K562 (cell line): ENCODE results near the gene FBXW7. TPM values are rescaled to one million over a fixed set of nuclear protein-coding genes. Genes with fewer than 3 reads are reported as not detected.

Source experiments
- ATAC-seq: fragments of 200-7000 bp; cut with Tn5 transposase; 3 replicates; pipeline ENCODE4 v1.9.1; 2020; ENCODE audit warnings: moderate library complexity
- BruUV-seq: library from RNA; stranded (reverse); fragments of 400-500 nt; replicated peaks from 2 replicates; lab custom pipeline; 2021; lab: Mats Ljungman, UMichigan
- CTCF ChIA-PET: fragments of 300-600 bp; formaldehyde crosslinking; extraction: SDS; loops from one replicate; lab custom pipeline; 2021; ENCODE audit warnings: low intra/inter-chr PET ratio; lab: Yijun Ruan, JAX
- POLR2A ChIA-PET: fragments of 300-600, 350-650 bp; sonication (Branson Sonifier 250); formaldehyde crosslinking; extraction: SDS; loops from one replicate; lab custom pipeline; 2021; ENCODE audit warnings: antibody characterized with exemption, inconsistent platforms; lab: Yijun Ruan, JAX
- DNase-seq, 4 experiments: peaks; one replicate each; pipeline versions ENCODE4 v3.0.0 to v3.0.0-alpha.2; 2011 to 2018; ENCODE audit warnings: low spot score in 3 of 4, mixed read lengths in 3 of 4; ENCODE audit errors: extremely low read depth in 1 of 4
- FAIRE-seq: peaks from 2 replicates; lab custom pipeline; 2011; peaks lifted over from hg19 to GRCh38; lab: Jason Lieb, UNC
- H2AFZ ChIP-seq: 2 replicates; pipeline ENCODE4 v1.6.0; 2011; ENCODE audit warnings: low read depth, low read length, control low read depth, inconsistent platforms
- H3K27ac ChIP-seq: fragments of 200-600 bp; 3 replicates; pipeline ENCODE4 v1.8.0; 2011; ENCODE audit warnings: low read depth, mild to moderate bottlenecking, control low read depth, inconsistent platforms, low read length, moderate library complexity, mixed read lengths; ENCODE audit errors: extremely low read depth
- H3K27me3 ChIP-seq, 2 experiments: fragments of 300-600 bp in 1 of 2; 2 replicates in 1 of 2; 3 replicates in 1 of 2; pipeline versions ENCODE4 v1.6.0 to v1.8.0; 2011; ENCODE audit warnings: inconsistent platforms in 2 of 2, low read length in 2 of 2, mild to moderate bottlenecking in 1 of 2, mixed read lengths in 1 of 2, moderate library complexity in 1 of 2; ENCODE audit not compliant: control insufficient read depth in 2 of 2, insufficient read depth in 2 of 2
- H3K36me3 ChIP-seq: fragments of 300-600 bp; 3 replicates; pipeline ENCODE4 v1.8.0; 2011; ENCODE audit warnings: mild to moderate bottlenecking, low read length, inconsistent platforms; ENCODE audit not compliant: control insufficient read depth, insufficient read depth
- H3K4me1 ChIP-seq, 2 experiments: fragments of 200-600 bp in 1 of 2; replicated peaks in 1 of 2; 2 replicates in 1 of 2; 3 replicates in 1 of 2; pipeline versions ENCODE4 v1.5.1 to v1.8.0; 2011; ENCODE audit warnings: inconsistent platforms in 2 of 2, low read length in 2 of 2, mild to moderate bottlenecking in 1 of 2, mixed read lengths in 1 of 2, moderate library complexity in 1 of 2; ENCODE audit not compliant: control insufficient read depth in 2 of 2, insufficient read depth in 2 of 2
- H3K4me2 ChIP-seq: 2 replicates; pipeline ENCODE4 v1.6.1; 2011; ENCODE audit warnings: low read length, control low read depth, inconsistent platforms, mixed read lengths; ENCODE audit not compliant: insufficient read depth
- H3K4me3 ChIP-seq: fragments of 200-600 bp; sonication (generic), shearing (Covaris generic); 2 replicates; pipeline ENCODE4 v1.5.1; 2016; ENCODE audit warnings: control low read depth, inconsistent platforms
- H3K79me2 ChIP-seq: fragments of 200-600 bp; 3 replicates; pipeline ENCODE4 v1.8.0; 2011; ENCODE audit warnings: low read length, inconsistent platforms; ENCODE audit not compliant: control insufficient read depth, insufficient read depth
- H3K9ac ChIP-seq, 2 experiments: 2 replicates each; pipeline versions ENCODE4 v1.6.0 to v1.6.1; 2011; ENCODE audit warnings: low read depth in 2 of 2, low read length in 2 of 2, control low read depth in 1 of 2, inconsistent platforms in 1 of 2, mild to moderate bottlenecking in 1 of 2, mixed read lengths in 1 of 2; ENCODE audit not compliant: insufficient read depth in 1 of 2
- H3K9me1 ChIP-seq: one replicate; pipeline ENCODE4 v1.6.0; 2011; ENCODE audit warnings: inconsistent platforms, mild to moderate bottlenecking, low read length, moderate library complexity; ENCODE audit not compliant: control insufficient read depth, insufficient read depth
- H3K9me3 ChIP-seq: replicated peaks from 2 replicates; pipeline ENCODE4 v1.5.1; 2011; ENCODE audit warnings: low read depth, low read length, inconsistent platforms; ENCODE audit not compliant: control insufficient read depth, insufficient read depth
- H4K20me1 ChIP-seq: replicated peaks from 2 replicates; pipeline ENCODE4 v1.6.1; 2011; ENCODE audit warnings: low read length, inconsistent platforms, mixed read lengths; ENCODE audit not compliant: control insufficient read depth, insufficient read depth
- ATF3 ChIP-seq, 2 experiments: fragments of 450-650 bp in 1 of 2; sonication (generic) in 1 of 2; formaldehyde crosslinking in 1 of 2; IDR thresholded peaks in 1 of 2; conservative IDR thresholded peaks in 1 of 2; 2 replicates each; pipeline versions ENCODE4 v1.6.1 to v1.8.1; 2016 to 2023; ENCODE audit warnings: mild to moderate bottlenecking in 2 of 2, moderate library complexity in 2 of 2, inconsistent platforms in 1 of 2, missing genetic modification reagents in 1 of 2
- ATF6 ChIP-seq: sonication (generic); formaldehyde crosslinking; IDR thresholded peaks from 2 replicates; pipeline ENCODE4 v1.4.0; 2020; ENCODE audit warnings: mild to moderate bottlenecking, missing genetic modification reagents
- HDAC8 ChIP-seq: fragments of 450-650 bp; IDR thresholded peaks from 2 replicates; pipeline ENCODE4 v1.6.1; 2016; ENCODE audit warnings: mild to moderate bottlenecking, missing genetic modification characterization, moderate library complexity, missing compliant biosample characterization
- MXI1 ChIP-seq: IDR thresholded peaks from 2 replicates; pipeline ENCODE4 v1.6.1; 2011; ENCODE audit warnings: low read depth, mild to moderate bottlenecking, improper control_type of control experiment, low read length
- THAP12 ChIP-seq: fragments of 250-450 bp; sonication (Bioruptor Pico); IDR thresholded peaks from 2 replicates; pipeline ENCODE4 v1.9.0; 2021; ENCODE audit warnings: mild to moderate bottlenecking, inconsistent platforms
- THRB ChIP-seq: fragments of 450-650 bp; formaldehyde crosslinking; conservative IDR thresholded peaks from 2 replicates; pipeline ENCODE4 v1.4.0; 2022; ENCODE audit warnings: mild to moderate bottlenecking, missing genetic modification characterization
- ZNF239 ChIP-seq: fragments of 250-450 bp; sonication (Bioruptor Pico); IDR thresholded peaks from 2 replicates; pipeline ENCODE4 v1.4.0; 2020; ENCODE audit warnings: mild to moderate bottlenecking
- WGBS: fragments of 100-300 bp; shearing (Covaris generic); methylation state at CpG from one replicate; pipeline ENCODE4 v1.1.6; 2016; ENCODE audit warnings: low coverage, mixed read lengths; ENCODE audit not compliant: insufficient coverage; ENCODE audit errors: missing lambda C conversion rate; 5-methylcytosine and 5-hydroxymethylcytosine counted together
- in situ Hi-C: fragments of 300-500 bp; cut with MboI; formaldehyde crosslinking; loops from 4 replicates; pipeline ENCODE4 v1.15.0; 2018; ENCODE audit warnings: inconsistent platforms, mixed read lengths
- intact Hi-C: fragments of 100-400 bp; cut with micrococcal nuclease; formaldehyde crosslinking; loops from 2 replicates; pipeline ENCODE4 v1.14.2; 2022
- polyA plus RNA-seq, 8 experiments: library from polyadenylated mRNA; depleted of rRNA in 4 of 8; stranded (reverse) in 5 of 8; unstranded in 3 of 8; fragments of >200 nt; fragmentation: Nextera tagmentation in 2 of 8; fragmentation: Illumina TruSeq in 1 of 8; extraction: Ambion mirVana in 2 of 8; extraction: Trizol in 1 of 8; gene quantifications; 2 replicates each; pipeline versions ENCODE4 v1.2.1 to v1.2.3, GENCODE V29; 2011 to 2014; ENCODE audit warnings: inconsistent platforms in 1 of 8, missing spikeins in 1 of 8
- total RNA-seq, 7 experiments: library from RNA; depleted of rRNA in 6 of 7; stranded (reverse); fragments of >200 nt in 6 of 7; fragmentation: Illumina TruSeq in 2 of 7; extraction: Trizol in 2 of 7; gene quantifications; 2 replicates each; pipeline versions ENCODE4 v1.2.1 to v1.2.3, GENCODE V29; 2011 to 2021; ENCODE audit warnings: low replicate concordance in 1 of 7

The FBXW7 gene
- total and polyA plus RNA-seq, 9 of the 15 experiments (the other 6 are each of a cell fraction or from before 2014, with no cell fraction given): 6.8 to 44.2 (median 16.4) TPM

GRCh38 chr4:152427981-152428380 is 107.9 kb downstream of the FBXW7 start (continued):
- TF ChIP-seq THRB (CRISPR knock-in tag): no peak
- TF ChIP-seq MXI1: no peak
- no peak for TF ChIP-seq ZNF239

- no peak for ATAC-seq
- Histone ChIP-seq H3K9ac (no peak overlapping the region), H3K4me3 (no peak overlapping the region), H3K27ac (no peak overlapping the region), H2AFZ (no peak overlapping the region), H4K20me1 (no peaks in the 10 kb centered on the region), H3K27me3 (no peaks in the 10 kb centered on the region), H3K36me3 (no peaks in the 10 kb centered on the region), H3K79me2 (no peaks in the 10 kb centered on the region), H3K9me3 (no peaks in the 10 kb centered on the region), H3K9me1 (no peaks in the 10 kb centered on the region), H3K4me2 (no peak overlapping the region), H3K4me1 (no peaks in the 10 kb centered on the region)
- BruUV-seq: no TSS peak
- FAIRE-seq: no peak
- WGBS: 20% methylated on average over 2 of the region's 2 CpGs
- intact Hi-C loops (no loop called here), in situ Hi-C loops (no loop called here)
- CTCF ChIA-PET: no interaction called here
- no peak for DNase-seq
- POLR2A ChIA-PET: interaction anchor here (1.0 kb wide), 1 partner anchor 14 kb away, joined by 4 read pairs; no protein-coding TSS in a partner anchor
- no peak for TF ChIP-seq THAP12
- TF ChIP-seq HDAC8 (tag): no peak
- no peak for TF ChIP-seq ATF3 (IDR thresholded peaks at IDR 0.05)
- no peak for TF ChIP-seq ATF3 (CRISPR knock-in tag; conservative IDR thresholded peaks at IDR 0.05)
- TF ChIP-seq ATF6: no peak
Measured at GRCh38 chr4:152424977-152425376, 110.9 kb downstream of the FBXW7 start.
